HEK293 (cell line): ENCODE results near the gene ZCCHC8.

ENCODE experiments used
- CTCF ChIA-PET: fragments of 350-600 bp; formaldehyde crosslinking; extraction: SDS; loops from one replicate; lab custom pipeline; 2021; ENCODE audit warnings: antibody characterized with exemption; lab: Yijun Ruan, JAX
- POLR2A ChIA-PET: fragments of 300-600 bp; formaldehyde crosslinking; extraction: SDS; loops from one replicate; lab custom pipeline; 2020; ENCODE audit warnings: antibody characterized with exemption, inconsistent platforms; lab: Yijun Ruan, JAX
- H3K27ac ChIP-seq: fragments of 200-500 bp; sonication (Bioruptor generic); 2 replicates; pipeline ENCODE4 v1.5.1; 2014; ENCODE audit warnings: low read depth, low read length, control low read depth, inconsistent platforms; ENCODE audit errors: extremely low read depth
- H3K36me3 ChIP-seq, 2 experiments: fragments of 200-500 bp in 1 of 2; sonication (Bioruptor generic) in 1 of 2; 1 replicate in 1 of 2; 2 replicates in 1 of 2; pipeline ENCODE4 v1.5.1; 2014 to 2017; ENCODE audit warnings: inconsistent platforms in 2 of 2, low read length in 2 of 2; ENCODE audit not compliant: control insufficient read depth in 2 of 2, insufficient read depth in 1 of 2
- H3K4me1 ChIP-seq: fragments of 200-500 bp; sonication (Bioruptor generic); 2 replicates; pipeline ENCODE4 v1.5.1; 2014; ENCODE audit warnings: mild to moderate bottlenecking, low read length, inconsistent platforms; ENCODE audit not compliant: control insufficient read depth, insufficient read depth
- H3K4me3 ChIP-seq: 2 replicates; pipeline ENCODE4 v1.5.1; 2011; ENCODE audit warnings: low read depth, mild to moderate bottlenecking, control low read depth, low read length, moderate library complexity
- H3K9me3 ChIP-seq: fragments of 200-500 bp; sonication (Bioruptor generic); 2 replicates; pipeline ENCODE4 v1.5.1; 2014; ENCODE audit warnings: low read depth, low read length, inconsistent platforms; ENCODE audit not compliant: control insufficient read depth, insufficient read depth
- GLIS2 ChIP-seq: fragments of 450-650 bp; formaldehyde crosslinking; IDR thresholded peaks from 2 replicates; pipeline ENCODE4 v1.5.1; 2016; ENCODE audit warnings: missing biosample characterization, missing genetic modification characterization
- HOXC10 ChIP-seq: sonication (generic); formaldehyde crosslinking; IDR thresholded peaks from 2 replicates; pipeline ENCODE4 v1.8.1; 2023; ENCODE audit warnings: mild to moderate bottlenecking, missing genetic modification reagents
- HOXD13 ChIP-seq: sonication (generic); formaldehyde crosslinking; IDR thresholded peaks from 2 replicates; pipeline ENCODE4 v1.8.0; 2022; ENCODE audit warnings: missing genetic modification reagents, borderline replicate concordance
- IKZF3 ChIP-seq: fragments of 450-650 bp; IDR thresholded peaks from 2 replicates; pipeline ENCODE4 v1.5.0; 2018; ENCODE audit warnings: missing biosample characterization, mild to moderate bottlenecking, missing genetic modification characterization, moderate library complexity
- KLF7 ChIP-seq: fragments of 450-650 bp; formaldehyde crosslinking; IDR thresholded peaks from 2 replicates; pipeline ENCODE4 v1.5.1; 2016; ENCODE audit warnings: missing biosample characterization, missing genetic modification characterization, borderline replicate concordance
- OSR2 ChIP-seq: fragments of 450-650 bp; formaldehyde crosslinking; IDR thresholded peaks from 2 replicates; pipeline ENCODE4 v1.5.1; 2016; ENCODE audit warnings: missing biosample characterization, missing genetic modification characterization
- REPIN1 ChIP-seq: fragments of 450-650 bp; formaldehyde crosslinking; IDR thresholded peaks from 2 replicates; pipeline ENCODE4 v1.5.1; 2017; ENCODE audit warnings: missing biosample characterization, missing genetic modification characterization, low read depth
- SP7 ChIP-seq: fragments of 450-650 bp; formaldehyde crosslinking; IDR thresholded peaks from 2 replicates; pipeline ENCODE4 v1.5.1; 2016; ENCODE audit warnings: missing biosample characterization, missing genetic modification characterization
- YY1 ChIP-seq: fragments of 450-650 bp; formaldehyde crosslinking; IDR thresholded peaks from 2 replicates; pipeline ENCODE4 v1.5.1; 2018; ENCODE audit warnings: missing biosample characterization, missing genetic modification characterization
- ZBTB7A ChIP-seq: fragments of 450-650 bp; formaldehyde crosslinking; IDR thresholded peaks from 2 replicates; pipeline ENCODE4 v1.5.1; 2016; ENCODE audit warnings: low read depth, missing biosample characterization, missing genetic modification characterization
- ZFP3 ChIP-seq: fragments of 450-650 bp; formaldehyde crosslinking; IDR thresholded peaks from 2 replicates; pipeline ENCODE4 v1.5.1; 2016; ENCODE audit warnings: low read depth, missing biosample characterization, missing genetic modification characterization
- ZNF114 ChIP-seq: fragments of 450-650 bp; formaldehyde crosslinking; IDR thresholded peaks from 2 replicates; pipeline ENCODE4 v1.5.0; 2017; ENCODE audit warnings: missing biosample characterization, missing genetic modification characterization
- ZNF174 ChIP-seq: fragments of 450-650 bp; formaldehyde crosslinking; IDR thresholded peaks from 2 replicates; pipeline ENCODE4 v1.5.0; 2017; ENCODE audit warnings: missing biosample characterization, mild to moderate bottlenecking, missing genetic modification characterization
- ZNF184 ChIP-seq: fragments of 450-650 bp; IDR thresholded peaks from 2 replicates; pipeline ENCODE4 v1.5.1; 2018; ENCODE audit warnings: missing biosample characterization, mild to moderate bottlenecking, missing genetic modification characterization
- ZNF211 ChIP-seq: fragments of 450-650 bp; formaldehyde crosslinking; IDR thresholded peaks from 2 replicates; pipeline ENCODE4 v1.5.1; 2016; ENCODE audit warnings: low read depth, missing biosample characterization, missing genetic modification characterization
- ZNF239 ChIP-seq: fragments of 450-650 bp; formaldehyde crosslinking; IDR thresholded peaks from 2 replicates; pipeline ENCODE4 v1.5.1; 2016; ENCODE audit warnings: missing biosample characterization, missing genetic modification characterization
- ZNF292 ChIP-seq: fragments of 450-650 bp; formaldehyde crosslinking; IDR thresholded peaks from 2 replicates; pipeline ENCODE4 v1.5.1; 2016; ENCODE audit warnings: low read depth, missing biosample characterization, missing genetic modification characterization, borderline replicate concordance
- ZNF341 ChIP-seq: fragments of 450-650 bp; formaldehyde crosslinking; IDR thresholded peaks from 2 replicates; pipeline ENCODE4; 2016; ENCODE audit warnings: low read depth, missing biosample characterization, missing genetic modification characterization
- ZNF544 ChIP-seq: fragments of 450-650 bp; formaldehyde crosslinking; IDR thresholded peaks from 2 replicates; pipeline ENCODE4 v1.5.0; 2017; ENCODE audit warnings: missing biosample characterization, missing genetic modification characterization
- ZNF747 ChIP-seq: fragments of 450-650 bp; formaldehyde crosslinking; IDR thresholded peaks from 2 replicates; pipeline ENCODE4 v1.5.1; 2016; ENCODE audit warnings: missing biosample characterization, missing genetic modification characterization
- ZSCAN23 ChIP-seq: fragments of 450-650 bp; formaldehyde crosslinking; IDR thresholded peaks from 2 replicates; pipeline ENCODE4 v1.5.1; 2016; ENCODE audit warnings: missing biosample characterization, missing genetic modification characterization
- TF ChIP-seq, protein P1 (sequence below): fragments of 450-650 bp; formaldehyde crosslinking; IDR thresholded peaks from 2 replicates; pipeline ENCODE4 v1.5.1; 2017; ENCODE audit warnings: missing biosample characterization, missing genetic modification characterization
- TF ChIP-seq, protein P2 (sequence below): fragments of 450-650 bp; formaldehyde crosslinking; IDR thresholded peaks from 2 replicates; pipeline ENCODE4 v1.5.1; 2017; ENCODE audit warnings: missing biosample characterization, missing genetic modification characterization
- TF ChIP-seq, protein P3 (sequence below): fragments of 450-650 bp; formaldehyde crosslinking; IDR thresholded peaks from 2 replicates; pipeline ENCODE4 v1.5.1; 2016; ENCODE audit warnings: missing biosample characterization, missing genetic modification characterization, low read depth
- TF ChIP-seq, protein P4 (sequence below): fragments of 450-650 bp; formaldehyde crosslinking; IDR thresholded peaks from 2 replicates; pipeline ENCODE4 v1.5.1; 2016; ENCODE audit warnings: missing biosample characterization, missing genetic modification characterization

ZCCHC8 gene

DNA sequence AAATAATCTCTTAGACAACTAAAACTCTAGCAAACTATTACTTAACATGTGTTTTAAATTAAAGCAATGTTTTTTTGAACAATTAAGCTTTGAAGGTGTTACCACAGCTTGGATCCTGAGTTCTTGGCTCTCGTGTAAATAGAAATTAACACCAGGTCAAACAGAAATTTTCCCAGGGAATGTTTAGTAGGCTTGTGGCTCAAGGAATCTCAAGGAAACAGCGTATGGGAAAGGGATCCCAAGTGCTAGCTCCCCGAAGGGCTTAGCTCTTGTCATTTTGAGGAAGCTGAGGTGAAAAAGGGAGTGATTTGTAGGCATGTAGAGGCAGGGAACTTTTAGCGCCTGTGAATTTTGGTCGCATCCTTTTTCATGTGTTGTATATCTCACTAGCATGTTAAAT, 37.8 kb upstream of the ZCCHC8 start:
- TF ChIP-seq, protein P1, sequence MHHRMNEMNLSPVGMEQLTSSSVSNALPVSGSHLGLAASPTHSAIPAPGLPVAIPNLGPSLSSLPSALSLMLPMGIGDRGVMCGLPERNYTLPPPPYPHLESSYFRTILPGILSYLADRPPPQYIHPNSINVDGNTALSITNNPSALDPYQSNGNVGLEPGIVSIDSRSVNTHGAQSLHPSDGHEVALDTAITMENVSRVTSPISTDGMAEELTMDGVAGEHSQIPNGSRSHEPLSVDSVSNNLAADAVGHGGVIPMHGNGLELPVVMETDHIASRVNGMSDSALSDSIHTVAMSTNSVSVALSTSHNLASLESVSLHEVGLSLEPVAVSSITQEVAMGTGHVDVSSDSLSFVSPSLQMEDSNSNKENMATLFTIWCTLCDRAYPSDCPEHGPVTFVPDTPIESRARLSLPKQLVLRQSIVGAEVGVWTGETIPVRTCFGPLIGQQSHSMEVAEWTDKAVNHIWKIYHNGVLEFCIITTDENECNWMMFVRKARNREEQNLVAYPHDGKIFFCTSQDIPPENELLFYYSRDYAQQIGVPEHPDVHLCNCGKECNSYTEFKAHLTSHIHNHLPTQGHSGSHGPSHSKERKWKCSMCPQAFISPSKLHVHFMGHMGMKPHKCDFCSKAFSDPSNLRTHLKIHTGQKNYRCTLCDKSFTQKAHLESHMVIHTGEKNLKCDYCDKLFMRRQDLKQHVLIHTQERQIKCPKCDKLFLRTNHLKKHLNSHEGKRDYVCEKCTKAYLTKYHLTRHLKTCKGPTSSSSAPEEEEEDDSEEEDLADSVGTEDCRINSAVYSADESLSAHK (tag by site-specific recombination), result no peak
- TF ChIP-seq ZSCAN23 (tag by site-specific recombination), result no peak
- TF ChIP-seq, protein P2, sequence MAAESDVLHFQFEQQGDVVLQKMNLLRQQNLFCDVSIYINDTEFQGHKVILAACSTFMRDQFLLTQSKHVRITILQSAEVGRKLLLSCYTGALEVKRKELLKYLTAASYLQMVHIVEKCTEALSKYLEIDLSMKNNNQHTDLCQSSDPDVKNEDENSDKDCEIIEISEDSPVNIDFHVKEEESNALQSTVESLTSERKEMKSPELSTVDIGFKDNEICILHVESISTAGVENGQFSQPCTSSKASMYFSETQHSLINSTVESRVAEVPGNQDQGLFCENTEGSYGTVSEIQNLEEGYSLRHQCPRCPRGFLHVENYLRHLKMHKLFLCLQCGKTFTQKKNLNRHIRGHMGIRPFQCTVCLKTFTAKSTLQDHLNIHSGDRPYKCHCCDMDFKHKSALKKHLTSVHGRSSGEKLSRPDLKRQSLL (tag by site-specific recombination), result no peak
- ChIA-PET POLR2A (interaction anchor here (0.6 to 1.0 kb wide), 2 partner anchors 11 to 42 kb away, joined by 3 to 4 read pairs; no protein-coding TSS in a partner anchor), CTCF (no interaction called here)
- no peaks in the 10 kb centered on the region for H3K9me3 ChIP-seq
- peaks cover 68 to 82% of the 10 kb centered on the region in 2 experiments for H3K36me3 ChIP-seq
- H3K27ac ChIP-seq, result no peak overlapping the region
- no peak overlapping the region for H3K4me3 ChIP-seq
- no peaks in the 10 kb centered on the region for H3K4me1 ChIP-seq

DNA sequence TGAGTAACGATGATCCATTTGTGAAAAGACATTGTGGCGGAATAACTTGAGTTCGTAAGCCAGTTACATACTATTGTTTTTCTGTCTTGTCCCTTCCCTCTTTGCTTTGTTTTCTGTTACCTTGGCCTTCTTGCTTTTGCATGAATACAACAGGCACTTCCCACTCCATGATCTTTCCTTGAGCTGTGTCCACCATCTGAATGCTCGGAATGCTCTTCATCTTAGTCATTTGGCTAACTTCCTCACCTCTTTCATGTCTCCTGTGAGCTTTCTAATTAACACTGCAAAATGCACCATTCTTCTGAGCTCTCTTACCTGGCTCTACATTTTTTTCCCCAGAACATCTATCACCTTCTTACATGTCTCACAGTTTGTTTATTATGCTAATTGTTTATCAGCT, 36.3 kb upstream of the ZCCHC8 start:
- ChIA-PET CTCF (no interaction called here), POLR2A (interaction anchor here (0.6 kb wide), 2 partner anchors 10 to 100 kb away, joined by 3 read pairs; partner anchors contain the start of gene RSRC2)
- peaks cover 68 to 84% of the 10 kb centered on the region in 2 experiments for H3K36me3 ChIP-seq
- H3K9me3 ChIP-seq, result no peaks in the 10 kb centered on the region
- no peak overlapping the region for H3K27ac ChIP-seq
- H3K4me1 ChIP-seq, result no peaks in the 10 kb centered on the region
- TF ChIP-seq OSR2 (tag by site-specific recombination), result no peak
- no peak for TF ChIP-seq ZNF341 (tag by site-specific recombination)
- TF ChIP-seq REPIN1 (tag by site-specific recombination), result no peak
- no peak for TF ChIP-seq ZFP3 (tag by site-specific recombination)
- TF ChIP-seq ZNF747, result no peak
- TF ChIP-seq GLIS2 (tag by site-specific recombination), result no peak
- TF ChIP-seq KLF7 (tag by site-specific recombination), result no peak
- no peak for TF ChIP-seq ZNF174
- TF ChIP-seq, all 188 proteins: peak for 0
- H3K4me3 ChIP-seq, result no peak overlapping the region

DNA sequence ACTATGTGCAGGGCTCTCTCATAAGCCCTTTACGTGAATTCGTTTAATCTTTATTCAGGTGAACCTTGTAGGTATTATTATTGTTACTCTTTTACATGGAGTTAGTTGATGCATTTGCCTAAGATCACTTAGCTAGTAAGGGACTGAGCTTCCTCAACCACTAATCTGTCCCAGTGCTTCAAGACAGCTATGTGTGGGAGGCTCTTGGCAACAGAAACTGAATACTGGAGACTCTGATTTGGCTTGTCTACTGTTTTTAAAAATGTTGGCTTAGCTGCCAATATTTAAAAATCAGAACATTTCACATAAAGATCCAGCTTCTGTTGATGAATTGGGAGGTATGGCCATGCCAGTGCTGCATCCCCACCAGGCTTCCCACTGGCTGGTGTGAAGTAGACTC, 33.1 kb upstream of the ZCCHC8 start:
- H3K4me3 ChIP-seq, result no peak overlapping the region
- ChIA-PET CTCF (no interaction called here), POLR2A (no interaction called here)
- peaks cover 68 to 78% of the 10 kb centered on the region in 2 experiments for H3K36me3 ChIP-seq
- no peaks in the 10 kb centered on the region for H3K9me3 ChIP-seq
- no peaks in the 10 kb centered on the region for H3K4me1 ChIP-seq
- H3K27ac ChIP-seq, result no peak overlapping the region
- no peak for TF ChIP-seq ZNF544 (tag by site-specific recombination)
- no peak for TF ChIP-seq ZNF114 (tag by site-specific recombination)
- TF ChIP-seq ZBTB7A (tag by site-specific recombination), result no peak
- no peak for TF ChIP-seq ZNF239 (tag by site-specific recombination)
- no peak for TF ChIP-seq ZNF211 (tag by site-specific recombination)
- no peak for TF ChIP-seq ZNF184 (tag by site-specific recombination)
- no peak for TF ChIP-seq ZNF292
- TF ChIP-seq, protein P3, sequence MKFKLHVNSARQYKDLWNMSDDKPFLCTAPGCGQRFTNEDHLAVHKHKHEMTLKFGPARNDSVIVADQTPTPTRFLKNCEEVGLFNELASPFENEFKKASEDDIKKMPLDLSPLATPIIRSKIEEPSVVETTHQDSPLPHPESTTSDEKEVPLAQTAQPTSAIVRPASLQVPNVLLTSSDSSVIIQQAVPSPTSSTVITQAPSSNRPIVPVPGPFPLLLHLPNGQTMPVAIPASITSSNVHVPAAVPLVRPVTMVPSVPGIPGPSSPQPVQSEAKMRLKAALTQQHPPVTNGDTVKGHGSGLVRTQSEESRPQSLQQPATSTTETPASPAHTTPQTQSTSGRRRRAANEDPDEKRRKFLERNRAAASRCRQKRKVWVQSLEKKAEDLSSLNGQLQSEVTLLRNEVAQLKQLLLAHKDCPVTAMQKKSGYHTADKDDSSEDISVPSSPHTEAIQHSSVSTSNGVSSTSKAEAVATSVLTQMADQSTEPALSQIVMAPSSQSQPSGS (tag by site-specific recombination), result no peak
- TF ChIP-seq SP7 (tag by site-specific recombination), result no peak
- no peak for TF ChIP-seq YY1 (tag by site-specific recombination)
- no peak for TF ChIP-seq IKZF3
- TF ChIP-seq, protein P4, sequence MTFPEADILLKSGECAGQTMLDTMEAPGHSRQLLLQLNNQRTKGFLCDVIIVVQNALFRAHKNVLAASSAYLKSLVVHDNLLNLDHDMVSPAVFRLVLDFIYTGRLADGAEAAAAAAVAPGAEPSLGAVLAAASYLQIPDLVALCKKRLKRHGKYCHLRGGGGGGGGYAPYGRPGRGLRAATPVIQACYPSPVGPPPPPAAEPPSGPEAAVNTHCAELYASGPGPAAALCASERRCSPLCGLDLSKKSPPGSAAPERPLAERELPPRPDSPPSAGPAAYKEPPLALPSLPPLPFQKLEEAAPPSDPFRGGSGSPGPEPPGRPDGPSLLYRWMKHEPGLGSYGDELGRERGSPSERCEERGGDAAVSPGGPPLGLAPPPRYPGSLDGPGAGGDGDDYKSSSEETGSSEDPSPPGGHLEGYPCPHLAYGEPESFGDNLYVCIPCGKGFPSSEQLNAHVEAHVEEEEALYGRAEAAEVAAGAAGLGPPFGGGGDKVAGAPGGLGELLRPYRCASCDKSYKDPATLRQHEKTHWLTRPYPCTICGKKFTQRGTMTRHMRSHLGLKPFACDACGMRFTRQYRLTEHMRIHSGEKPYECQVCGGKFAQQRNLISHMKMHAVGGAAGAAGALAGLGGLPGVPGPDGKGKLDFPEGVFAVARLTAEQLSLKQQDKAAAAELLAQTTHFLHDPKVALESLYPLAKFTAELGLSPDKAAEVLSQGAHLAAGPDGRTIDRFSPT (tag by site-specific recombination), result no peak
- no peak for TF ChIP-seq HOXC10 (CRISPR knock-in tag)
- TF ChIP-seq HOXD13 (CRISPR knock-in tag), result no peak
